Measurements from ENCODE around the gene KIAA0513.

DNA sequence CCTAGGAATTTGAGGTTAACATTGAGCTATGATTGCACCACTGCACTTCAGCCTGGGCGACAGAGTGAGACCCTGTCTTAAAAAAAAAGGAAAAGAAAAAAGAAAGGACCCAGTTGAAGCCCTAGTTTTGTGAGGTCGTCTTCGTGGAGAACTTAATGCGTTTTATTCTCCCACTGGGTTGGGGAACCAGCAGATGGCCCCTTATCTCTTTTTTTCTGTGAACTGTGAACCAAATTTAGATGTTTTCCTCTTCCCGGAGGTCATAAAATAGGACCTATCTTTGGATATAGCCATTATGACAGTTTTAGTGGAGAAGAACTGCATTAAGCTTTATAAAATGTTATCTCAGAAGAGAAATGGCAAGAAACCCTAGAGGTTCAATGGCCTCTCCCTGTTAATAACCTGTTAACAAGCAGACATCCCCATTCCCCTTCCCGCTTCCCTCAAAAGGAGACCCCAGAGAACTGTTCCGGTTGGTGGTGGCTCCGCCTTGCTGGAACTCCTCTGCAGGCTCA lies 23.5 kb downstream of the KIAA0513 start:
- TF ChIP-seq, protein P1, sequence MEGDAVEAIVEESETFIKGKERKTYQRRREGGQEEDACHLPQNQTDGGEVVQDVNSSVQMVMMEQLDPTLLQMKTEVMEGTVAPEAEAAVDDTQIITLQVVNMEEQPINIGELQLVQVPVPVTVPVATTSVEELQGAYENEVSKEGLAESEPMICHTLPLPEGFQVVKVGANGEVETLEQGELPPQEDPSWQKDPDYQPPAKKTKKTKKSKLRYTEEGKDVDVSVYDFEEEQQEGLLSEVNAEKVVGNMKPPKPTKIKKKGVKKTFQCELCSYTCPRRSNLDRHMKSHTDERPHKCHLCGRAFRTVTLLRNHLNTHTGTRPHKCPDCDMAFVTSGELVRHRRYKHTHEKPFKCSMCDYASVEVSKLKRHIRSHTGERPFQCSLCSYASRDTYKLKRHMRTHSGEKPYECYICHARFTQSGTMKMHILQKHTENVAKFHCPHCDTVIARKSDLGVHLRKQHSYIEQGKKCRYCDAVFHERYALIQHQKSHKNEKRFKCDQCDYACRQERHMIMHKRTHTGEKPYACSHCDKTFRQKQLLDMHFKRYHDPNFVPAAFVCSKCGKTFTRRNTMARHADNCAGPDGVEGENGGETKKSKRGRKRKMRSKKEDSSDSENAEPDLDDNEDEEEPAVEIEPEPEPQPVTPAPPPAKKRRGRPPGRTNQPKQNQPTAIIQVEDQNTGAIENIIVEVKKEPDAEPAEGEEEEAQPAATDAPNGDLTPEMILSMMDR (IDR thresholded peaks at IDR 0.05; ENCODE audit: low read depth, low read length), result no peak
- TF ChIP-seq, protein P2, sequence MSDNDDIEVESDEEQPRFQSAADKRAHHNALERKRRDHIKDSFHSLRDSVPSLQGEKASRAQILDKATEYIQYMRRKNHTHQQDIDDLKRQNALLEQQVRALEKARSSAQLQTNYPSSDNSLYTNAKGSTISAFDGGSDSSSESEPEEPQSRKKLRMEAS (IDR thresholded peaks at IDR 0.05; ENCODE audit: low read depth, low read length), result no peak
- no peak for TF ChIP-seq MYC (IDR thresholded peaks at IDR 0.05; ENCODE audit: low read depth, low read length)
